Mesothelial cell of epicardium (in vitro differentiated cells): ENCODE measurements around the gene MUC6. TPM values are rescaled to one million over a fixed set of nuclear protein-coding genes. Genes with fewer than 3 reads are reported as not detected.
A peak's percentile ranks its signal among the peaks of the same experiment; 100 is the strongest.
"Not testable (repeated sequence)": the region's sequence is repeated elsewhere in the genome, so short reads cannot be mapped to it uniquely, and the experiment has no call there.

Experiments used
- DNase-seq, 2 experiments: peaks; one replicate each; pipeline ENCODE4 v3.0.0; 2021; ENCODE audit warnings: low spot score in 2 of 2; ENCODE audit not compliant: unreplicated experiment in 2 of 2
- H3K27ac Mint-ChIP-seq: 2 replicates; pipeline ENCODE4 v1.8.0; 2021; ENCODE audit warnings: mixed read lengths
- H3K27me3 Mint-ChIP-seq: 2 replicates; pipeline ENCODE4 v1.8.0; 2021; ENCODE audit warnings: low read depth, mixed read lengths
- H3K36me3 Mint-ChIP-seq: 2 replicates; pipeline ENCODE4 v1.8.0; 2021; ENCODE audit warnings: mixed read lengths
- H3K4me1 Mint-ChIP-seq: 2 replicates; pipeline ENCODE4 v1.8.0; 2021; ENCODE audit warnings: mixed read lengths
- H3K4me3 Mint-ChIP-seq: 2 replicates; pipeline ENCODE4 v1.8.0; 2021; ENCODE audit warnings: mild to moderate bottlenecking, moderate library complexity, mixed read lengths
- H3K9me3 Mint-ChIP-seq: 2 replicates; pipeline ENCODE4 v1.8.0; 2021; ENCODE audit warnings: mixed read lengths
- CTCF ChIP-seq: fragments of 200-600 bp; sonication (generic); IDR thresholded peaks from one replicate; pipeline ENCODE4 v1.5.0; 2021; ENCODE audit warnings: antibody characterized with exemption; ENCODE audit not compliant: unreplicated experiment
- total RNA-seq: library from RNA; stranded (reverse); gene quantifications from 3 replicates; pipeline ENCODE4 v1.2.1, GENCODE V29; 2021

Gene MUC6
- total RNA-seq, 1 donor from 2014 or later, result not detected

GRCh38 chr11:975827-976226 is 60.7 kb downstream of the MUC6 start:
- H3K4me3 Mint-ChIP-seq, result no peak overlapping the region
- peaks cover 27% of the 10 kb centered on the region for H3K36me3 Mint-ChIP-seq
- peaks cover 3% of the 10 kb centered on the region for H3K4me1 Mint-ChIP-seq
- TF ChIP-seq CTCF, result no peak
- H3K9me3 Mint-ChIP-seq, result no peaks in the 10 kb centered on the region
- no peak for DNase-seq
- no peaks in the 10 kb centered on the region for H3K27me3 Mint-ChIP-seq
- H3K27ac Mint-ChIP-seq, result no peak overlapping the region

- H3K4me1 Mint-ChIP-seq, H3K27me3 Mint-ChIP-seq, H3K4me3 Mint-ChIP-seq, DNase-seq, H3K9me3 Mint-ChIP-seq, H3K27ac Mint-ChIP-seq: not testable (repeated sequence)
- peaks cover 27% of the 10 kb centered on the region for H3K36me3 Mint-ChIP-seq
These were observed 61.1 kb downstream of the MUC6 start for GRCh38 chr11:975376-975775.

- DNase-seq, result no peak
- peaks cover 3% of the 10 kb centered on the region for H3K4me1 Mint-ChIP-seq
- H3K36me3 Mint-ChIP-seq, result peaks cover 24% of the 10 kb centered on the region
- H3K27ac Mint-ChIP-seq, result no peak overlapping the region
- no peaks in the 10 kb centered on the region for H3K27me3 Mint-ChIP-seq
- H3K4me3 Mint-ChIP-seq, result no peak overlapping the region
- H3K9me3 Mint-ChIP-seq, result no peaks in the 10 kb centered on the region
- TF ChIP-seq CTCF, result no peak
These were observed 63.3 kb downstream of the MUC6 start for GRCh38 chr11:973237-973636.

GRCh38 chr11:972523-973211 is 63.9 kb downstream of the MUC6 start:
- no peak for TF ChIP-seq CTCF
- Mint-ChIP-seq H3K36me3 (peaks cover 24% of the 10 kb centered on the region), H3K27ac (no peak overlapping the region), H3K4me1 (peaks cover 3% of the 10 kb centered on the region), H3K27me3 (no peaks in the 10 kb centered on the region), H3K9me3 (no peaks in the 10 kb centered on the region), H3K4me3 (no peak overlapping the region)
- DNase-seq, result no peak

- Mint-ChIP-seq H3K4me1 (peaks cover 3% of the 10 kb centered on the region), H3K4me3 (no peak overlapping the region), H3K27ac (peak overlapping the region; percentile 34), H3K27me3 (no peaks in the 10 kb centered on the region), H3K9me3 (no peaks in the 10 kb centered on the region), H3K36me3 (peaks cover 24% of the 10 kb centered on the region)
- TF ChIP-seq CTCF, result no peak
- no peak for DNase-seq
These were observed 64.7 kb downstream of the MUC6 start for GRCh38 chr11:971731-972365.

- no peak overlapping the region for H3K4me3 Mint-ChIP-seq
- H3K9me3 Mint-ChIP-seq, result no peaks in the 10 kb centered on the region
- no peak for TF ChIP-seq CTCF
- no peaks in the 10 kb centered on the region for H3K27me3 Mint-ChIP-seq
- peaks cover 24% of the 10 kb centered on the region for H3K36me3 Mint-ChIP-seq
- DNase-seq, result no peak
- peak overlapping the region; percentile 44 for H3K27ac Mint-ChIP-seq
- peaks cover 3% of the 10 kb centered on the region for H3K4me1 Mint-ChIP-seq
These were observed 65.3 kb downstream of the MUC6 start for GRCh38 chr11:971092-971690.
